ENCODE results near the gene REV3L. TPM values are rescaled to one million over a fixed set of nuclear protein-coding genes. Genes with fewer than 3 reads are reported as not detected.
A peak's percentile ranks its signal among the peaks of the same experiment; 100 is the strongest.

REV3L gene
- total and polyA plus RNA-seq, 2 of the 13 experiments (the other 11 are each of a cell fraction or from before 2014, with no cell fraction given), result 12.8 to 31.3 TPM

GRCh38 chr6:111367393-111368088, 115.5 kb downstream of the REV3L start:
- WGBS (ENCODE audit: low lambda C conversion rate), result 96% methylated on average over 9 of the region's 9 CpGs
- TF ChIP-seq ZNF83 (CRISPR knock-in tag; IDR thresholded peaks at IDR 0.05; ENCODE audit: borderline replicate concordance) (no peak), SMC3 (IDR thresholded peaks at IDR 0.05; ENCODE audit: low read length) (no peak), CBX1 (IDR thresholded peaks at IDR 0.05; ENCODE audit: low read depth) (no peak)
- FAIRE-seq, result no peak
- Histone ChIP-seq H3K9me3 (ENCODE audit: low read length) (no peaks in the 10 kb centered on the region), H3K4me1 (ENCODE audit: insufficient read depth, low read length) (no peaks in the 10 kb centered on the region), H3K79me2 (ENCODE audit: insufficient read depth, low read length) (no peaks in the 10 kb centered on the region), H3K4me3 (replicated peaks in 1 of 3; ENCODE audit: insufficient read depth in 1 of 3, low read depth in 2 of 3, low read length in 3 of 3) (no peak overlapping the region), H3K4me2 (ENCODE audit: low read depth, low read length) (no peak overlapping the region), H4K20me1 (ENCODE audit: insufficient read depth, low read length) (no peaks in the 10 kb centered on the region), H2AFZ (ENCODE audit: low read length) (no peak overlapping the region), H3K36me3 (replicated peaks in 1 of 2; ENCODE audit: control insufficient read depth in 1 of 2, insufficient read depth in 2 of 2, low read length in 2 of 2) (peaks cover 1 to 11% of the 10 kb centered on the region in 2 experiments; a peak in 3 of 5 replicates), H3K27ac (ENCODE audit: extremely low read length, insufficient read depth, low read length) (no peak overlapping the region), H3K27me3 (ENCODE audit: control insufficient read depth in 1 of 2, insufficient read depth in 2 of 2, low read length in 2 of 2) (no peaks in the 10 kb centered on the region), H3K9ac (ENCODE audit: insufficient read depth, low read depth, low read length) (no peak overlapping the region)
- in situ Hi-C loops (cut with HindIII; ENCODE audit: extremely low pct_ligation_motif_present, low pct_unique_long_range_greater_than_20kb), result loop anchor here (25.0 kb wide), 1 partner anchor 270 kb away; no protein-coding TSS in a partner anchor
- BruUV-seq (replicated peaks), result no TSS peak
- ChIA-PET POLR2A (no interaction called here), CTCF (ENCODE audit: low intra/inter-chr PET ratio, low total read pairs) (no interaction called here)
- intact Hi-C loops (cut with micrococcal nuclease; ENCODE audit: unreplicated experiment), result no loop called here
- no peak for DNase-seq (ENCODE audit: low spot score)
- no peak for ATAC-seq

GRCh38 chr6:111361648-111362047, 121.4 kb downstream of the REV3L start:
- ChIA-PET CTCF (ENCODE audit: low intra/inter-chr PET ratio, low total read pairs) (interaction anchor here (1.7 kb wide), 1 partner anchor 281 kb away, joined by 10 read pairs; no protein-coding TSS in a partner anchor), POLR2A (no interaction called here)
- no peak overlapping the region for H3K9ac ChIP-seq (ENCODE audit: insufficient read depth, low read depth, low read length)
- WGBS (ENCODE audit: low lambda C conversion rate), result 84% methylated on average over 5 of the region's 5 CpGs
- no peaks in the 10 kb centered on the region for H4K20me1 ChIP-seq (ENCODE audit: insufficient read depth, low read length)
- peaks cover 11% of the 10 kb centered on the region for H3K4me1 ChIP-seq (ENCODE audit: insufficient read depth, low read length)
- H3K27ac ChIP-seq (ENCODE audit: extremely low read length, insufficient read depth, low read length), result no peak overlapping the region
- no peaks in the 10 kb centered on the region for H3K79me2 ChIP-seq (ENCODE audit: insufficient read depth, low read length)
- H3K4me2 ChIP-seq (ENCODE audit: low read depth, low read length), result no peak overlapping the region
- H2AFZ ChIP-seq (ENCODE audit: low read length), result no peak overlapping the region
- peak; percentile 77 for ATAC-seq
- no TSS peak for BruUV-seq (replicated peaks)
- no peak overlapping the region for H3K4me3 ChIP-seq (replicated peaks in 1 of 3; ENCODE audit: insufficient read depth in 1 of 3, low read depth in 2 of 3, low read length in 3 of 3)
- in situ Hi-C loops (cut with HindIII; ENCODE audit: extremely low pct_ligation_motif_present, low pct_unique_long_range_greater_than_20kb) (loop anchor here (25.0 kb wide), 1 partner anchor 276 kb away; no protein-coding TSS in a partner anchor), intact Hi-C loops (cut with micrococcal nuclease; ENCODE audit: unreplicated experiment) (loop anchor here (1.0 to 2.0 kb wide), 2 partner anchors 117 to 281 kb away; no protein-coding TSS in a partner anchor)
- peak; percentile 4 for FAIRE-seq
- DNase-seq (ENCODE audit: low spot score), result peak; percentile 39
- H3K36me3 ChIP-seq (replicated peaks in 1 of 2; ENCODE audit: control insufficient read depth in 1 of 2, insufficient read depth in 2 of 2, low read length in 2 of 2), result peaks cover 1 to 10% of the 10 kb centered on the region in 2 experiments; a peak in 3 of 5 replicates
- H3K9me3 ChIP-seq (ENCODE audit: low read length), result no peaks in the 10 kb centered on the region
- no peaks in the 10 kb centered on the region for H3K27me3 ChIP-seq (ENCODE audit: control insufficient read depth in 1 of 2, insufficient read depth in 2 of 2, low read length in 2 of 2)
- no peak for TF ChIP-seq CREBL2 (CRISPR knock-in tag; IDR thresholded peaks at IDR 0.05; ENCODE audit: borderline replicate concordance)
- no peak for TF ChIP-seq HNRNPK (IDR thresholded peaks at IDR 0.05; ENCODE audit: low read depth, low read length, poor library complexity, severe bottlenecking)
- TF ChIP-seq ZNF251 (CRISPR knock-in tag; IDR thresholded peaks at IDR 0.05), result no peak
- TF ChIP-seq ZKSCAN1 (IDR thresholded peaks at IDR 0.05; ENCODE audit: low read length), result no peak
- TF ChIP-seq CTCF (CRISPR knock-in tag; IDR thresholded peaks at IDR 0.05), result peak; percentile 44
- no peak for TF ChIP-seq ZNF468 (CRISPR knock-in tag; IDR thresholded peaks at IDR 0.05)
- no peak for TF ChIP-seq ATF7-NPFF (CRISPR knock-in tag; IDR thresholded peaks at IDR 0.05; ENCODE audit: low read depth)
- TF ChIP-seq SMC3 (IDR thresholded peaks at IDR 0.05; ENCODE audit: low read length), result peak; percentile 24; the same call in 1 of the 2 replicates
- TF ChIP-seq STAG1 (CRISPR knock-in tag; IDR thresholded peaks at IDR 0.05), result peak; percentile 70
- peak; percentile 40; the same call in 1 of the 2 replicates for TF ChIP-seq RAD21 (CRISPR knock-in tag; IDR thresholded peaks at IDR 0.05)
- TF ChIP-seq POGZ (CRISPR knock-in tag; IDR thresholded peaks at IDR 0.05), result peak; percentile 62; the same call in 1 of the 2 replicates
- TF ChIP-seq HOMEZ (CRISPR knock-in tag; IDR thresholded peaks at IDR 0.05; ENCODE audit: low read depth), result peak; percentile 96
- no peak for TF ChIP-seq RFXANK (CRISPR knock-in tag; IDR thresholded peaks at IDR 0.05)
- peak; percentile 73 for TF ChIP-seq TEAD3 (CRISPR knock-in tag; optimal IDR thresholded peaks at IDR 0.05; ENCODE audit: borderline replicate concordance)

All from HepG2 (cell line).